Neural cell (in vitro differentiated cells): Measurements from ENCODE around the gene ZNF727. TPM values are rescaled to one million over a fixed set of nuclear protein-coding genes. Genes with fewer than 3 reads are reported as not detected.
"Not testable (repeated sequence)": the region's sequence is repeated elsewhere in the genome, so short reads cannot be mapped to it uniquely, and the experiment has no call there.

ENCODE experiments used
- H2AFZ ChIP-seq: fragments of 200-600, 300-800 bp; sonication (generic), shearing (Covaris generic); 2 replicates; pipeline ENCODE4 v1.6.0; 2014; ENCODE audit warnings: low read depth, mild to moderate bottlenecking, antibody characterized with exemption, low read length, moderate library complexity
- H3F3A ChIP-seq: fragments of 200-600 bp; shearing (Covaris generic); 2 replicates; pipeline ENCODE4 v1.6.1; 2016; ENCODE audit warnings: mild to moderate bottlenecking, moderate library complexity, mixed read lengths, antibody characterized with exemption, low read length; ENCODE audit not compliant: insufficient read depth, poor library complexity, severe bottlenecking
- H3K27ac ChIP-seq: fragments of 200-600, 300-800 bp; sonication (generic), shearing (Covaris generic); 2 replicates; pipeline ENCODE4 v1.5.1; 2014; ENCODE audit warnings: mild to moderate bottlenecking, low read length, moderate library complexity
- H3K27me3 ChIP-seq: fragments of 300-800, 200-600 bp; sonication (generic), shearing (Covaris generic); 2 replicates; pipeline ENCODE4 v1.6.0; 2014; ENCODE audit warnings: mild to moderate bottlenecking, low read depth, low read length, moderate library complexity; ENCODE audit not compliant: insufficient read depth
- H3K36me3 ChIP-seq: fragments of 300-800, 200-600 bp; sonication (generic), shearing (Covaris generic); 2 replicates; pipeline ENCODE4 v1.5.1; 2014; ENCODE audit warnings: mild to moderate bottlenecking, antibody characterized with exemption, low read length, moderate library complexity; ENCODE audit not compliant: insufficient read depth
- H3K4me2 ChIP-seq: fragments of 300-800, 200-600 bp; sonication (generic), shearing (Covaris generic); 2 replicates; pipeline ENCODE4 v1.6.0; 2014; ENCODE audit warnings: mild to moderate bottlenecking, low read length
- H3K4me3 ChIP-seq: fragments of 300-800, 200-600 bp; sonication (generic), shearing (Covaris generic); 2 replicates; pipeline ENCODE4 v1.5.1; 2014; ENCODE audit warnings: mild to moderate bottlenecking, low read length, moderate library complexity
- H3K79me2 ChIP-seq: fragments of 200-600 bp; shearing (Covaris generic); replicated peaks from 2 replicates; pipeline ENCODE4 v1.6.0; 2014; ENCODE audit warnings: mild to moderate bottlenecking, low read length, moderate library complexity; ENCODE audit not compliant: insufficient read depth
- H3K9ac ChIP-seq: fragments of 300-800, 200-600 bp; sonication (generic), shearing (Covaris generic); 2 replicates; pipeline ENCODE4 v1.6.1; 2016; ENCODE audit warnings: mild to moderate bottlenecking, low read length, mixed read lengths
- H3K9me2 ChIP-seq: fragments of 200-600 bp; shearing (Covaris generic); 2 replicates; pipeline ENCODE4 v1.6.1; 2016; ENCODE audit warnings: mild to moderate bottlenecking, low read length, mixed read lengths; ENCODE audit not compliant: insufficient read depth
- H3K9me3 ChIP-seq: fragments of 200-600, 300-800 bp; sonication (generic), shearing (Covaris generic); 2 replicates; pipeline ENCODE4 v1.6.1; 2016; ENCODE audit warnings: mild to moderate bottlenecking, mixed run types, low read length, moderate library complexity, mixed read lengths
- H4K20me1 ChIP-seq: fragments of 200-600 bp; shearing (Covaris generic); 2 replicates; pipeline ENCODE4 v1.6.1; 2016; ENCODE audit warnings: mild to moderate bottlenecking, mixed run types; ENCODE audit not compliant: insufficient read depth
- polyA plus RNA-seq: library from polyadenylated mRNA; depleted of rRNA; stranded (reverse); fragments of >200 nt; gene quantifications from 2 replicates; pipeline ENCODE4 v1.2.3, GENCODE V29; 2014

ZNF727 gene
- polyA plus RNA-seq, 1 donor from 2014 or later, result not detected

GRCh38 chr7:64088863-64089262 is 43.6 kb downstream of the ZNF727 start:
- H3K27me3 ChIP-seq, H3K36me3 ChIP-seq, H3K9ac ChIP-seq, H4K20me1 ChIP-seq, H3K4me2 ChIP-seq, H3K27ac ChIP-seq, H3K9me3 ChIP-seq, H3K9me2 ChIP-seq, H3K79me2 ChIP-seq, H3K4me3 ChIP-seq, H2AFZ ChIP-seq, H3F3A ChIP-seq: not testable (repeated sequence)

Other genes with a start within 250 kb of the ZNF727 start
- not detected in 2 replicates for gene ZNF722, start 46.6 kb upstream of the ZNF727 start, polyA plus RNA-seq
- gene ZNF735, start 161.8 kb downstream of the ZNF727 start, polyA plus RNA-seq, result not detected in 2 replicates
- not detected in 2 replicates for gene ZNF679, start 183.0 kb downstream of the ZNF727 start, polyA plus RNA-seq